ENCODE data around the gene DCTPP1. TPM values are rescaled to one million over a fixed set of nuclear protein-coding genes. Genes with fewer than 3 reads are reported as not detected.

The DCTPP1 gene
- polyA plus RNA-seq, 3 donors = 27.5 to 29.8 (median 29.2) TPM

DNA sequence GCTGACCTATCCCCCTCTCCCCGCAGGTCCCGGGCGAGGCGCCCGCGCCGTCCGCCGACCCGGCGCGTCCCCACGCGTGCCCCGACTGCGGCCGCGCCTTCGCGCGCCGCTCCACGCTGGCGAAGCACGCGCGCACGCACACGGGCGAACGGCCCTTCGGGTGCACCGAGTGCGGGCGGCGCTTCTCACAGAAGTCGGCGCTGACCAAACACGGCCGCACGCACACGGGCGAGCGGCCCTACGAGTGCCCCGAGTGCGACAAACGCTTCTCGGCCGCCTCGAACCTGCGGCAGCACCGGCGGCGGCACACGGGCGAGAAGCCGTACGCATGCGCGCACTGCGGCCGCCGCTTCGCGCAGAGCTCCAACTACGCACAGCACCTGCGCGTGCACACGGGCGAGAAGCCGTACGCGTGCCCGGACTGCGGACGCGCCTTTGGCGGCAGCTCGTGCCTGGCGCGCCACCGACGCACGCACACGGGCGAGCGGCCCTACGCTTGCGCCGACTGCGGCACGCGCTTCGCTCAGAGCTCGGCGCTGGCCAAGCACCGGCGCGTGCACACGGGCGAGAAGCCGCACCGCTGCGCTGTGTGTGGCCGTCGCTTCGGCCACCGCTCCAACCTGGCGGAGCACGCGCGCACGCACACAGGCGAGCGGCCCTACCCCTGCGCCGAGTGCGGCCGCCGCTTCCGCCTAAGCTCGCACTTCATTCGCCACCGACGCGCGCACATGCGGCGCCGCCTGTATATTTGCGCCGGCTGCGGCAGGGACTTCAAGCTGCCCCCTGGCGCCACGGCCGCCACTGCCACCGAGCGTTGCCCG lies 12.1 kb downstream of the DCTPP1 start:
- WGBS, 3 donors = 1% methylated on average over 108 to 140 of the region's 140 CpGs
- peak overlapping the region; percentile 43 for H3K27ac ChIP-seq (ENCODE audit: low read depth, low read length)

DNA sequence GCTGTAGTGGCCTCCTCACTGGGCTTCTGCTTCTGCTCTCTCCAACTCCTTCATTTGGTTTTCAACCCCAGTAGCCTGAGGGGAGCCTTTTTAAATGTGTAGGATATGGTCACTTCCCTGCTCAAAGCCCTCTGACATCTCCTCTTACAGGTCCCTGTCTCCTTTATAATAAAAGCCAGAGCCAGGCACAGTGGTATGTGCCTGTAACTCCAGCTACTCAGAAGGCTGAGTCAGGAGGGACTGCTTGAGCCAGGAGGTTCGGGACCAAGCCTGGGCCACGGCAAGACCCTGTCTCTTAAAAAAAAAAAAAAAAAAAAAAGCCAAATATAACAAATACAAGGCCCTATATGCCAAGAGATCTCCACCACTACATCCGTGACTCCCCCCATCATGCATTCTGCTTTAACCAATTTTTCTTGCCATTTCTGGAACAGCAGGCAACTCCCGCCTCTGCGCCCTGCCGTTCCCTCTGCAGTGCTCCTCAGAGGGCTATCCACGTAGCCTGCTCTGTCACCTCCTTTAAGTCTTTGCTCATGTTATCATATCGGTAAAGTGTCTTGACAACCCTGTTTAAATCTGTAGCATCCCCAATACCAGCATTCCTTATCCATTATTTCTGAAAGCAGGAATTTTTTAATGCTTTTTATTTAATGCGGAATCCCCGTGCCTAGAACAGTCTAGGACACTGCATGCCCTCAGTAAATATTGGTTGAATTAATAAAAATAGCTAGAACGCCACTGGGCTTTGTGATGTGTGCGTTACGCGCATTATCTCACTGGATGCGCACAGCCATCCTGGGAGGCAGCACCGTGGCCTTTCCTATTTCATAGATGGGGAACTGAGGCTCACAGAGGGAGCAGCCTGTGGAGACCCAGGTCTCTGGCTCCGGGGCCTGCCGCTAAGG lies 13.0 kb downstream of the DCTPP1 start:
- 66 to 68% (median 66%) methylated on average over 16 to 18 of the region's 18 CpGs for whole genome bisulfite sequencing, 3 donors
- H3K27ac ChIP-seq (ENCODE audit: low read depth, low read length) = peak overlapping the region; percentile 43

DNA sequence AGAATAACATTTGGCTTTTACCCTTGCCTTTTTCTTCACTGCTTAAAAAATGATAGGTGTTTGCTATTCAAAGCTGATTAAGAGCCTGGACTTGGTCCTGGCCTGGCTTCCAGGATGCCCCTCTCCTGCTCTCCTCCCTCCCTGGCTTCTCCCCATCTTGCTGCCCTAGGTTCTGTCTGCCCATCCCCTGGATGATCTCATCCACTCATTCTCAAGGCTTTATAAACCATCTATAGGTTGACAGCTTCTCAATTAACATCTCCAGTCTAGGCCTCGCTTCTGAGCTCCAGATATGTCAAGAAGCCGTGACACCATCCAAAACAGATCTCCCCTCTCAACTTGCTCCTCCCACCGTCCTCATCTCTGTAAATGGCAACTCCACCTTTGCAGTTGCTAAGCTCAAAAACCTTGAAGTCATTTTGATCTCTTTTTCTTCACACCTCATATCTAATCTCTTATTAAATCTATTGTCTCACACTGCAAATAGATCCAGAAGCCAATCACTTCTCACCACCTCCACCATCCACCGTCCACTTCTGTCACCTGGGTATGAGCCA lies 13.7 kb downstream of the DCTPP1 start:
- H3K27ac ChIP-seq (ENCODE audit: low read depth, low read length) = no peak overlapping the region
- 86 to 98% (median 97%) methylated on average over 4 of the region's 4 CpGs for WGBS, 3 donors

DNA sequence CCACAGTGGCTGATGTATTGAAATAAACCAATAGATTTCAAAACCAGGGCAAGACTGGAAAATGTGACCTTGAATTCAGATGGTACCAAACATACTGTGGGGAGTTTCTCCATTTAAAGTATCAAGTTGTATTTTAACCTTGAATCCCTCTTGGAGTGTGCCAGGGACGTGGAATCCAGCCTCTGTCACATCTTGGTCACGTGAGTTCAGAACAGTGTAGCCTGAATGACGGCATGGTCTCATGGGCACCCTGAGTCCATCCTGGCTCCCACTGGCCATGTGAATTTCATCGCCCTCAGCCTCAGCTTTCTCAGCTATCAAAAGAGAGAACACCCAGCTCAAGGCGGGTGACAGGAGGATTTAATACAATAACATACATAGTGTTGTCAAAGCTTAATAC lies 15.7 kb downstream of the DCTPP1 start:
- WGBS, 3 donors = 54 to 92% (median 90%) methylated on average over 5 of the region's 5 CpGs
- no peak overlapping the region for H3K27ac ChIP-seq (ENCODE audit: low read depth, low read length)

DNA sequence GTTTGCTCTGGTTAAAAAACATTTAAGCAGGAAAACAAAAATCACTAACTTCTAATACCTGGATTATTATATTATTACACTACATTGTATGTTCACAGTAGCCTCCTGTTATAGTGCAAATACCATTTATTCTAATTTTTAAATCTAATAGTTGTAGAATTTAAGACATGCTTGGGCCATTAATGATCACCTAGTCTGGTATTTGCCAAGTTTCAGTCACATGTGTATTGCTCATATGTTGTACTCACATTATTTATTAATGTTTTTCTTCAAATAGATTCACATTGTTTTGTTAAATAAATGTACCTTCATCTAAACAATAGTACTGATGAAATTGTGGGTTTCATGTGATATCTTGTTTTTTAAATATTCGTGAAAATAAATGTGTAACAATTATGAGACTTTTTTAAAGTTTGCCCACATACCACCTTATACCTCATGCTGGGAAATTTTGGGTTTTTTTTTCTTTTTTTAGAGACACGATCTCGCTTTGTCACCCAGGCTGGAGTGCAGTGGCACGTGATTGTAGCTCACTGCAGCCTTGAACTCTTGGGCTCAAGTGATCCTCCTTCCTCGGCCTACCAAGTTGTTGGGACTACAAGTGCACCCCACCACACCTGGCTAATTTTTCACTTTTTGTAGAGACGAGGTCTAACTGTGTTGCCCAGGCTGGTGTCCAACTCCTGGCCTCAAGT lies 16.6 kb downstream of the DCTPP1 start:
- WGBS, 3 donors = 72 to 90% (median 88%) methylated on average over 6 of the region's 6 CpGs
- no peak overlapping the region for H3K27ac ChIP-seq (ENCODE audit: low read depth, low read length)

DNA sequence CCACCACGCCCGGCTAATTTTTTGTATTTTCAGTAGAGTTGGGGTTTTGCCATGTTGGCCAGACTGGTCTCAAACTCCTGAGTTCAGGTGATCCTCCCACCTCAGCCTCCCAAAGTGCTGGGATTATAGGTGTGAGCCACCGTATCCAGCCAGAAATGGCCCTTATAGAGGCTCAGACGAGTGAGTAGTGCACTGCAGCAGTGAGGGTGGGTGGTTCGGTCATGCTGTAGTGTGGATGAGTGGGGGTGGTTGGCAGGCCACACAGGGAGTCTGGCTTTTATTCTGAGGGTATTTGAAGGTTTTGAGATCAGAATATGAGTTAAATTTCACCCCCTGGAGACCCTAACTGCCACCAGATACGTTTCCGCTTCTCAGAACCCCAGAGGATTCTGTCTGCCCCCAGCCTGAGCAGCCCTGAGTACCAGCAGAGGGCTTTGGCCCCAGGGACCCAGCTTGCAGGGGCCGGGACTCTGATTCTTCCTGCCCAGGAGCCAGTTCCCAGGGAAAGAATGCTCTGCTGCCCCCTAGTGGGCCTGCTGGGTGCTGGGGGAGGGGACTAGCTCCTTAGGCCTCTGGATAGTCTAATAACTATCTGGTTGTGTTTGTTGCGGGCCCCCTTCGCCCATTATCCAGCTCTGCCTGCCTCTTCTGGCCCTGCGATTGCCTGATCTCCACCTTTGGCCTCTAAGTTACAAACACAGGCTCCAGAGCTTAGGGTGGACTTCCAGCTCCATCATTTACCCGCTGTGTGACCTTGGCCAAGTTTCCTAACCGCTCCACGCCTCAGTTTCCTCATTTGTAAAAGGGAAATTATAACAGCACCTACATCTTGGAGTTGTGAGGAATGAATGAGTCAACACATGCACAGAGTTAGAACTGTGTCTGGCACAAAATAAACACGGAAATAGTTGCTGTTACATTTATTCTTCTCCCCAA lies 20.4 kb downstream of the DCTPP1 start:
- H3K27ac ChIP-seq (ENCODE audit: low read depth, low read length) = no peak overlapping the region
- WGBS, 3 donors = 36 to 40% (median 40%) methylated on average over 15 of the region's 15 CpGs

DNA sequence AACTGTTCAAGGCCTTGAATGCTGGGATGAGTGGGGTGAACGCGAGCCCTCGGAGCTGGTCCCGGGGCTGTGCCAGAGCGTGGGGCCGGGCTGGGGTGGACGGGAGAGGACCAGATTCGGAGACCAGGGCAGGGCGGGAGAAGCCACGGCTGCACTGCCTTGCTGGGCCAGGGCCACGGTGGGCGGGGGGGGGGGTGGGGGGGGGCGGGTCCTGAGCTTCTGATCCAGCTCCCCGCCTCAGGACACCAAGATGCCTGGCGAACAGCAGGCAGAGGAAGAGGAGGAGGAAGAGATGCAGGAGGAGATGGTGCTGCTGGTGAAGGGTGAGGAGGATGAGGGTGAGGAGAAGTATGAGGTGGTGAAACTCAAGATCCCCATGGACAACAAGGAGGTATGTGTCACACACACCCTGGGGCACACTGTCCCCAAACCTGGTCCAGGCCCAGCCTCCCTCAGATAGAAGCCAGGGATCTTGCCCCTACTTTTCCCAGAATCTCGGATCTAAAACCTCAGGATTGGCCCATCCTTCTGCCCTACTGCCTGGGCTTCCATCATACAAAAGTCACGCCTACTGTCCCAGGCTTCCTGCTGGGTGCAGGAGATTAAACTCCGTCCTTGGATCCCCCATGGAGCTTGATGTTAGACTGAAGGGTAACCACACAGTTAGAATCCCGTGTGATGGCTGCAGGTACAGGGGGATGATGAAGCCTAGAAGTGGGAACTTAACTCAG lies 21.9 kb downstream of the DCTPP1 start:
- 17 to 28% (median 20%) methylated on average over 8 to 16 of the region's 19 CpGs for WGBS, 3 donors
- H3K27ac ChIP-seq (ENCODE audit: low read depth, low read length) = no peak overlapping the region

DNA sequence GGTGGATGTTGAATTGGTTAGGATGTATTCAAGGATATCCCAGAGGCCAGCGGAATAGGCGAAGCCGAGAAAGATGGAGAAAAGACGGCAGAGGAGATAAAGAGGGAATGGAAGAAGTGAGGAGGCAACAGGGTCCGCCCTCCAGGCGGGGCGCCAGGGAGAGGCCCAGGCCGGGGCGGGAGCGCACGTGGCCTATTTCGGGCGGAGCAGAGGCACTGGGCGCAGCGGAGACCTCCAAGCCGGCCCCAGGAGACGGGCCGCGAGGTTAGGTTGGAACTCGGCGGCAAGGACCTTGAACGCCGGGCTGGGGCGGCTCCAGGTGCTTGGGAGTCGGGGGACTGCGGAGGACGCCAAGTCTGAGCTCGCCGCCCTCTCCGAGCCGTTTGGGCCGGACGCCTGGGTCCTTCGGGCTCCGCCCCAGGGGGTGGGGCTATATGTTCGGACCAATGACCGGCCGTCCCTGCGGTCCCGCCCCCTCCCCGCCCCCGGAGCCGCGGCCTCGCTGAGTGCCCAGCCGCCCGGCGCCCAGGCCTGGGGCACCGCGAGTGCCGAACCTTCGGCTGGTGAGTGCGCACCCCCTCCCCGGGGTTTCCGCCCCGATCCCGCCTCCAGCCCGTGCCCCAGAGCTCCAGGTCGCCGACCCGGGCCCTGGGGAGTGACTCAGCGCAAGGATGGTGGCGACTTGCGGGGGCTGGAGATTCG lies 22.6 kb downstream of the DCTPP1 start, which contains the start of gene ZNF771:
Gene ZNF771 (plus strand): TSS at position 505 of the 702 bp plus-strand sequence. CDS start 448 bp downstream, outside the sequence.
- WGBS, 3 donors = 0 to 1% (median 1%) methylated on average over 49 to 65 of the region's 65 CpGs
- no peak within 1 kb of the TSS for H3K27ac ChIP-seq (ENCODE audit: low read depth, low read length)

DNA sequence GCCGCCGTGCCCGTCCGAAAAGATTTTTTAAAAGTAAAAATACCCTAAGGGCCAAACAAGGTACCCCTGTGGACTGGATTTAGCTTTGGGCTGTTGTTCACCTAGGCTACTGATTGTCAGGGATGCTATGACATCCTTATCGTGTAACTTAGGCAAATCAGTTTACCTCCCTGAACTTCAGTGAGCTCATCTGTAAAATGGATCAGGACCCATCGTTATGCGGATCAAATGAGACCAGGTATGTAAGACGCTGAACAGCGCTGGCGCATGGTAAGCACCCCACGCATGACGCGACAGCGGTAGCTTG lies 23.1 kb downstream of the DCTPP1 start:
- WGBS, 3 donors = 15 to 18% (median 17%) methylated on average over 14 of the region's 14 CpGs
- no peak overlapping the region for H3K27ac ChIP-seq (ENCODE audit: low read depth, low read length)

DNA sequence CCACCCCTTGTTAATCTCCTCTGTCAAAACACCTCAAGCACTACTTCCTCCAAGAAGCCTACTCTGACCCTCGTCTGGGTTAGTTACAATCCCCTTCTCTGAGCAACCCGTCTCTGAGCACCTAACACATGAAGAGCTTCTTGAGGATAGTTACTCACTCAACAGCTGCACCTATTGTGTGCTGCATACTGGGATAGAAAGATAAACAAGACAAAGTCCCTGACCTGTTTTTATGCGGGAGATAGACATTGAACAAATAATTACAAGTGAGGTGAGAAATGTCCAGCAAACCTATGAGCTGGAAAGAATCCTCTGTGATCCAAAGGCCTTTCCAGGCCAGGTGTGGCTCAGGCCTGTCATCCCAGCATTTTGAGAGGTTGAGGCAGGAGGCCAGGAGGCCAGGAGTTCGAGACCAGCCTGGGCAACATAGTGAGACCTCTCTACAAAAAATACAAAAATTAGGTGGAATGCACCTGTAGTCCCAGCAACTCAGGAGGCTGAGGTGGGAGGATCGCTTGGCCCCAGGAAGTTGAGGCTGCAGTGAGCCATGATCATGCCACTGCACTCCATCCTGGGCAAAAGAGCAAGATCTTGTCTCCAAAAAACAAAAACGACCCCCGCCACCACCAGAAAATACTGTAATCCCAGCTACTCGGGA lies 27.9 kb downstream of the DCTPP1 start:
- H3K27ac ChIP-seq (ENCODE audit: low read depth, low read length) = no peak overlapping the region
- 72 to 84% (median 80%) methylated on average over 8 of the region's 8 CpGs for WGBS, 3 donors

DNA sequence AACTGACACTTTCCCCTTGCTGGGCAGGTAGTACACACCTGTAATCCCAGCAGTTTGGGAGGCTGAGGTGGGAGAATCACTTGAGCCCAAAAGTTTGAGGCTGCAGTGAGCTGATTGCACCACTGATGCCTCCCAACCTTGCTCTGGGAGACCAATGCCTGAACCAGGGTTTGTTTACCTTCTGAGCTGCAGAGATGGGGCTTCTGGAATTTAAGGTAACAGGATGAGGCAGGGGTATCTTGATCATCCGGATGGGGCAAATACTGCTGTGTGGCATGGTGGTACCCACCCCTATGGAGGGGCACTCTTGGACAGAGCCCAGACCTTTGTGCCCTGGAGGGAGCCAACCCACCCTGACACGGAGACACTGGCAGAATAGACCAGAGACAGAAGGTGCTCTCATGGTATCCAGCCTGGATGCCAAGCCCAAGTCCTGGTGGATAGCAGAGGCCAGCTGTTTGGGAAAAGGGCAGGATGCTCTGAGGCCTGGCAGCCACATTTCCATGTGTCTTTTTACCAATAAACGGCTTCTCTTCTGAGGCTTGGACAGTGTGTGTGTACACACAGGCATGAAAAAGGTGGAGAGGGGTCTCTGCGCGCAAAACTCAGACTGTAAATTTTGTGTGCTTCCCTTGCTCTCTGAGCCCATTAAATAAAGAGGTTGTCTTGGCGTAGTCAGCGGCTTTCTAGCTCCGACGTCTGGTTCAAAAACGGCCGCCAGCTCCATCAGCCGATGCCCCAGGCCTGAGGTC lies 30.2 kb downstream of the DCTPP1 start:
- H3K27ac ChIP-seq (ENCODE audit: low read depth, low read length) = no peak overlapping the region
- WGBS, 3 donors = 12 to 17% (median 13%) methylated on average over 12 of the region's 12 CpGs

DNA sequence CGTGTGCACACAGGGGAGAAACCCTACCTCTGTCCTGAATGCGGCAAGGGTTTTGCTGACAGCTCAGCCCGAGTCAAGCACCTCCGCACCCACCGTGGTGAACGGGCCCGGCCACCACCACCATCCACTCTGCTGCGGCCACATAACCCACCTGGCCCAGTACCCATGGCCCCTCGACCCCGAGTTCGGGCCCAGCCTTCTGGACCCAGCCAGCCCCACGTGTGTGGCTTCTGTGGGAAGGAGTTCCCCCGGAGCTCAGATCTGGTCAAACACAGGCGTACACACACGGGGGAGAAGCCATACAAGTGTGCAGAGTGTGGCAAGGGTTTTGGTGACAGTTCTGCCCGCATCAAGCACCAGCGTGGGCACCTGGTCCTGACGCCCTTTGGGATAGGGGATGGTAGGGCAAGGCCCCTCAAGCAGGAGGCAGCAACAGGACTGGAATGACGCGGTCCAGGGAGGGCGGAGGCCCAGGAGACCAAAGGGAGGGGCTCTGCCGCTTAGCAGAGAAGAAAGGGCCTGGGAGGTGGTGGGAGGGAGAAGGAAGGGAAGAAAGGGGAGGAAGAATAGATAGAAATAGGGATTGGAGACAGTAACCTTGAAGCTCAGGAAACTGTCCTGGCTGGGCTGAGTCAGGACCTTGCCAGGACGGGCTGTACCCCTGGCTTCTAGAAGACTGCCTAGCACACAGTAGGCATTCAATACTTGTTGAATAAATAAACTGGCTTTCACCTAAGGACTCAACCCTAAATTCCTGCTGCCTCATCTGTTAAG lies 31.0 kb downstream of the DCTPP1 start:
- WGBS, 3 donors = 80 to 88% (median 83%) methylated on average over 23 of the region's 23 CpGs
- no peak overlapping the region for H3K27ac ChIP-seq (ENCODE audit: low read depth, low read length)

DNA sequence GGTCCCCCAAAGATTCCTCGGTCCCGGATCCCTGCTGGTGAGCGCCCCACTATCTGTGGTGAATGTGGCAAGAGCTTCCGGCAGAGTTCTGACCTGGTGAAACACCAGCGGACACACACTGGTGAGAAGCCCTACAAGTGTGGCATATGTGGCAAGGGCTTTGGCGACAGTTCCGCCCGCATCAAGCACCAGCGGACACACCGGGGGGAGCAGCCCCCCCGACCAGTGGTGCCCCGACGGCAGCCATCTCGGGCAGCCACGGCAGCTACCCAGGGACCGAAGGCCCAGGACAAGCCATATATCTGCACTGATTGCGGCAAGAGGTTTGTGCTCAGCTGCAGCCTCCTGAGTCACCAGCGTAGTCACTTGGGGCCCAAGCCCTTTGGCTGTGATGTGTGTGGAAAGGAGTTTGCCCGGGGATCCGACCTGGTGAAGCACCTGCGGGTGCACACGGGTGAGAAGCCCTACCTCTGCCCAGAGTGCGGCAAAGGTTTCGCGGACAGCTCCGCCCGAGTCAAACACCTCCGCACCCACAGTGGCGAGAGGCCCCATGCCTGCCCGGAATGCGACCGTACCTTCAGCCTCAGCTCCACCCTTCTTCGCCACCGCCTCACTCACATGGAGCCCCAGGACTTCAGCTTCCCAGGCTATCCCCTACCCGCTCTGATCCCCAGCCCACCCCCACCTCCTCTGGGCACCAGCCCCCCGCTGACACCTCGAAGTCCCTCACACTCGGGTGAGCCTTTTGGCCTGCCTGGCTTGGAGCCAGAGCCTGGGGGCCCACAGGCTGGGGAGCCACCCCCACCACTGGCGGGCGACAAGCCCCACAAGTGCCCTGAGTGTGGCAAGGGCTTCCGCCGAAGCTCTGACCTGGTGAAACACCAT lies 31.8 kb downstream of the DCTPP1 start:
- no peak overlapping the region for H3K27ac ChIP-seq (ENCODE audit: low read depth, low read length)
- 88 to 94% (median 88%) methylated on average over 41 to 42 of the region's 42 CpGs for WGBS, 3 donors

DNA sequence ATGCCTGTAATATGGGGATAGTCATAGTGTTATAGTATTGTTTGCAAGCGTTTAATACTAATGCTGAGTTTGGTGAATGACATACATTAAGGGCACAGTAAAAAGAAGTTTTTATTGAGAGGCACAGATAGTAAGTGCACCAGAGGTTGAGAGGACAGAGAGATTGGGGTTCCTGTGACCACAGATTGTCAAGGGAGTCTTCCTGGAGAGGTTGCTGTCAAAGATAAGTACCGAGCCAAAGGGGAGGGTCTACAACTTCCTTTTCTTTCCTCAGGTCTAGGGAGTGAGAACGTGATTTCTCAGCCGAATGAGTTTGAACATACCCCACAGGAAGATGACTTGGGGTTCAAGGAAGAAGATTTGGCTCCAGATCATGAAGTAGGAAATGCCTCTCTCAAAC lies 32.8 kb downstream of the DCTPP1 start:
- WGBS, 3 donors = 52 to 81% (median 54%) methylated on average over 4 of the region's 4 CpGs
- H3K27ac ChIP-seq (ENCODE audit: low read depth, low read length) = no peak overlapping the region
